AG04450 (cell line): ENCODE results near the gene GNG11. TPM values are rescaled to one million over a fixed set of nuclear protein-coding genes. Genes with fewer than 3 reads are reported as not detected.
A peak's percentile ranks its signal among the peaks of the same experiment; 100 is the strongest.
"Not testable (repeated sequence)": the region's sequence is repeated elsewhere in the genome, so short reads cannot be mapped to it uniquely, and the experiment has no call there.

ENCODE experiments used
- CTCF ChIA-PET: fragments of 300-600, 350-600 bp; formaldehyde crosslinking; extraction: SDS; loops from one replicate; lab custom pipeline; 2022; ENCODE audit warnings: antibody characterized with exemption, inconsistent platforms; lab: Charles Lee
- POLR2A ChIA-PET: fragments of 350-600 bp; formaldehyde crosslinking; extraction: SDS; loops from one replicate; lab custom pipeline; 2021; ENCODE audit warnings: antibody characterized with exemption, inconsistent platforms; lab: Yijun Ruan, JAX
- DNase-seq: peaks from one replicate; pipeline ENCODE4 v3.0.0-alpha.2; 2011; ENCODE audit warnings: low read depth, low spot score
- H3K27ac ChIP-seq: one replicate; pipeline ENCODE4 v1.5.1; 2012; ENCODE audit warnings: low read depth, low read length, control low read depth
- H3K27me3 ChIP-seq: one replicate; pipeline ENCODE4 v1.6.0; 2012; ENCODE audit warnings: low read length; ENCODE audit not compliant: control insufficient read depth, insufficient read depth
- H3K4me3 ChIP-seq: 2 replicates; pipeline ENCODE4 v1.5.1; 2011; ENCODE audit warnings: mild to moderate bottlenecking, low read depth, low read length, control low read depth
- H3K9me3 ChIP-seq: 2 replicates; pipeline ENCODE4 v1.5.1; 2012; ENCODE audit warnings: low read length; ENCODE audit not compliant: control insufficient read depth, insufficient read depth
- polyA plus RNA-seq: library from polyadenylated mRNA; depleted of rRNA; stranded (reverse); fragments of >200 nt; gene quantifications from 2 replicates; pipeline ENCODE4 v1.2.3, GENCODE V29; 2011
- TF ChIP-seq, protein P1 (sequence below): IDR thresholded peaks from 2 replicates; pipeline ENCODE4 v1.5.1; 2011; ENCODE audit warnings: low read depth, low read length, control low read depth, inconsistent platforms

Gene GNG11
- polyA plus RNA-seq, 1 experiment: 19.7 TPM

DNA sequence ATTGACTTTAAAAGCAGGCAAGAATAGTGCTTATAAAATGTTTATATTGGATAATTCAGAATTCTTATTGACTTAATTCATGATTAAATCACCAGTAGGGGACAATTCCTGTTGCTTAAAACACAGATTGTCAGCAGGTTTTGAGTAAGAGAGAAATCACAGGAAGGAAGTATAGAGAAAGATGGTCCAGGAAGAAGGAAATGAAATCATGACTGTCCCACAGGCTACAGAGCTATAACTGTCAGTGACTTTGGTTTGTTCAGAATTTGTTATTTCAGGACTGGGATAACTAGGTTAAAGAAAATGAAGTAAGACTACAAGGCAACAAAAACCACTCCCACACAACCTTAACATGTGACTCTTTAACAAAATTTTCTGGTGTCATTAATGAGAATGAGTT lies 8.3 kb upstream of the GNG11 start:
- Histone ChIP-seq H3K27ac (no peak overlapping the region), H3K4me3 (no peak overlapping the region), H3K27me3 (no peaks in the 10 kb centered on the region), H3K9me3 (no peaks in the 10 kb centered on the region)
- ChIA-PET POLR2A (no interaction called here), CTCF (interaction anchor here (0.7 to 2.6 kb wide), 2 partner anchors 10 to 35 kb away, joined by 3 to 12 read pairs; no protein-coding TSS in a partner anchor)
- DNase-seq: no peak
- TF ChIP-seq, protein P1, sequence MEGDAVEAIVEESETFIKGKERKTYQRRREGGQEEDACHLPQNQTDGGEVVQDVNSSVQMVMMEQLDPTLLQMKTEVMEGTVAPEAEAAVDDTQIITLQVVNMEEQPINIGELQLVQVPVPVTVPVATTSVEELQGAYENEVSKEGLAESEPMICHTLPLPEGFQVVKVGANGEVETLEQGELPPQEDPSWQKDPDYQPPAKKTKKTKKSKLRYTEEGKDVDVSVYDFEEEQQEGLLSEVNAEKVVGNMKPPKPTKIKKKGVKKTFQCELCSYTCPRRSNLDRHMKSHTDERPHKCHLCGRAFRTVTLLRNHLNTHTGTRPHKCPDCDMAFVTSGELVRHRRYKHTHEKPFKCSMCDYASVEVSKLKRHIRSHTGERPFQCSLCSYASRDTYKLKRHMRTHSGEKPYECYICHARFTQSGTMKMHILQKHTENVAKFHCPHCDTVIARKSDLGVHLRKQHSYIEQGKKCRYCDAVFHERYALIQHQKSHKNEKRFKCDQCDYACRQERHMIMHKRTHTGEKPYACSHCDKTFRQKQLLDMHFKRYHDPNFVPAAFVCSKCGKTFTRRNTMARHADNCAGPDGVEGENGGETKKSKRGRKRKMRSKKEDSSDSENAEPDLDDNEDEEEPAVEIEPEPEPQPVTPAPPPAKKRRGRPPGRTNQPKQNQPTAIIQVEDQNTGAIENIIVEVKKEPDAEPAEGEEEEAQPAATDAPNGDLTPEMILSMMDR: no peak

DNA sequence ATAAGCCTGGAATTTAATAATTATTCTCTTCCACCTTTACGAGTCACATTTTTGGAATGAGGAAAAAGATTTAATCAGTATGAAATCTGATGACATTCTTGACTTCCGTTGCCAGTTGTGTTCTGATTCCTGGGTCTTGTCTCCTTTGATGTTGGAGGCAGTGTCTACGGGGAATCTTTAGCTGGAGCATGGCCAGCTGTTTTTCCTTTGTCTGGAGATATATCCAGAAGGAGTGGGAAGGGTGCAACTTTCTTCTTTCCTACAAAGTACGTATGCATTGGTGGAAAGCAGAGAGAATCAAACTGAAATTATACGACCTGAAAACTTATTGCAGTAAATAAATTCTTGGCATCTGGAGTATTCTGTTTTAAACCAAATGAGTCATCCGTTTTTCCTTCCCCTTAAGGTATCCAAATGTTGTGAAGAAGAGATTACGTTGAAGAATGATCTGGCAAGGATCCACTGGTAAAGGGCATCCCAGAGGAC lies 6.9 kb upstream of the GNG11 start:
- POLR2A ChIA-PET: interaction anchor here (0.7 kb wide), 1 partner anchor 107 kb away, joined by 3 read pairs; no protein-coding TSS in a partner anchor
- H3K4me3 ChIP-seq: no peak overlapping the region

GRCh38 chr7:93915206-93915842 lies 6.2 kb upstream of the GNG11 start:
- POLR2A ChIA-PET: interaction anchor here (0.7 kb wide), 1 partner anchor 106 kb away, joined by 3 read pairs; no protein-coding TSS in a partner anchor
- not testable (repeated sequence) for H3K9me3 ChIP-seq, H3K27ac ChIP-seq, DNase-seq, H3K27me3 ChIP-seq, H3K4me3 ChIP-seq
- CTCF ChIA-PET: interaction anchor here (2.6 kb wide), 1 partner anchor 12 kb away, joined by 12 read pairs; no protein-coding TSS in a partner anchor

More for the DNA sequence above, 6.9 kb upstream of the GNG11 start:
- Histone ChIP-seq H3K27ac (no peak overlapping the region), H3K27me3 (no peaks in the 10 kb centered on the region), H3K9me3 (no peaks in the 10 kb centered on the region)
- DNase-seq: peak; percentile 23
- TF ChIP-seq, protein P1: no peak
- CTCF ChIA-PET: interaction anchor here (0.6 to 2.6 kb wide), 3 partner anchors 12 to 522 kb away, joined by 3 to 12 read pairs (median 4); no protein-coding TSS in a partner anchor

DNA sequence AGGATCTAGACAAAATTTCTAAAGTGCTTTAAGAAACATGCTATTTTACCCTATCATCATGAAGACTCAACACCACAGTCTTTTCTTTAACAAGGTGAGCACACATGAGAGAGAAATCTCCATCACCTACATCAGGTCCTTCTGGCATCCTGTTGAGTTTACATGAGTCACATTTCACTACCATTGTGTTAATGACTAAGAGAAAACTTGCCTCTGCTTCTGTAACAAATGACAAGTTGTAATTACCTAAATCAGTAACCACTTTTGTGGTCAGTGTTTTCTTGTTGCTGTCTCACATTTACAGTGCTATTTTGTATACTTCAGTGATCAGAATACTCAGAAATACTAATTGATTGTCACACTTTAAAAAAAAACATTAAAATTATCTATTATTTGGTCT lies 5.6 kb upstream of the GNG11 start:
- DNase-seq, H3K27me3 ChIP-seq, POLR2A ChIA-PET, H3K27ac ChIP-seq, H3K4me3 ChIP-seq, H3K9me3 ChIP-seq: not testable (repeated sequence)
- CTCF ChIA-PET: interaction anchor here (2.6 kb wide), 1 partner anchor 13 kb away, joined by 12 read pairs; no protein-coding TSS in a partner anchor

DNA sequence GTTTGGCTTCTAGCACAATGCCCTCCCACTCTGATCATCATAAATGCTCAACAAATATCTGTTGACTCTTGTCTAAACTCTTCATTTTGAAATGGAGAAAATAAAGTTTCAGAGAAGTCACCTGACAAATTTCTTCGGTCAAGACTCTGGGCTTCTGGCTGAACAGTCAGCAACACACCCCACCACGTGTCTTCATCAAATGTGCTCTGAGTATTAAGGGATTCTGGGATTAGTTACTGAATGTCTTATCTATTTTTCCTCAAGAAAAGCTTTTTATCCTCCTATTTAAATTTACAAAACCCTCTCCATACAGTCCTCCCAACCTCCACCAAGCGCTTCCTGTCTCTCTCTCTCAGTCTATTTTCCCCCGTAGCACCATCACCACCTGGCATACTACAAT lies 5.2 kb upstream of the GNG11 start:
- H3K27ac ChIP-seq, H3K9me3 ChIP-seq, H3K27me3 ChIP-seq, H3K4me3 ChIP-seq, DNase-seq, POLR2A ChIA-PET, CTCF ChIA-PET: not testable (repeated sequence)

DNA sequence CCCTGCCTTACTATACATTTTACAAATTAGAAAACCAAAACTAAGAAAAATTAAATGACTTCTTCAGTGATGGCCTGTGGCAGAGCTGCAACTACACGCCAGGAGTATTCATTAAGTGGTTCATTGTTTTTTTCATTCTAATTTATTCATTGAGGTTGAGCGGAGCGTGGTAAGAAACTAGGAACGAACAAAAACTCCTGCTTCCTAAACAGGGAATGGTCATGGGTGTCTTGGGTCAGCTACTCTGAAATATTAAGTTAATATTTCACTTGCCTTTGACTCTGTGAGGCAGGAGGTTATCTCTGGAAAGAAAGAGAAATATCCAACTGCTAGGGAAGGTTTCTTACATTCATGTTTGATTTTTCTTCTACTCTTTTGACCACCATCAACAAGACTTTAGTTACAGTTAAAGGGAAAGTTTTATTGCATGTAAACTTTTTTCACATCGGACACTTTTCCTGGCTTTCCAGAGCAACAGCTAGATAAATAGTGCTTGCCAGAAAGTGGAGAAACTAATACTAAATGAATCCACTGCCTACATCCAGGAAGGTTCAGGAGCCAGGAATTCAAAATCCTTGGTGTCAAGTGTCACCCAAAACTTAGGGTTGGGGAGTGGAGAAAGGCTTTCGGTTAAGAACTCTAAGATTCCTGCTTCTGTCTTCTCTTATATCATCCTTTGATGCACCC lies 896 bp upstream of the GNG11 start:
- H3K4me3 ChIP-seq: no peak overlapping the region
- no peaks in the 10 kb centered on the region for H3K9me3 ChIP-seq
- TF ChIP-seq, protein P1: no peak
- no peak for DNase-seq
- POLR2A ChIA-PET: interaction anchor here (0.6 to 1.4 kb wide), 6 partner anchors 21 to 835 kb away, joined by 3 to 5 read pairs (median 4); no protein-coding TSS in a partner anchor
- H3K27me3 ChIP-seq: no peaks in the 10 kb centered on the region
- CTCF ChIA-PET: interaction anchor here (0.5 to 2.8 kb wide), 7 partner anchors 11 to 474 kb away, joined by 3 to 16 read pairs (median 4); partner anchors contain the start of genes COL1A2 and TFPI2
- no peak overlapping the region for H3K27ac ChIP-seq
